SK-N-SH (cell line): ENCODE measurements around the gene ACVR1B. TPM values are rescaled to one million over a fixed set of nuclear protein-coding genes. Genes with fewer than 3 reads are reported as not detected.

ENCODE experiments used
- CTCF ChIA-PET: fragments of 300-600, 350-600 bp; formaldehyde crosslinking; extraction: SDS; loops from one replicate; lab custom pipeline; 2021; lab: Yijun Ruan, JAX
- POLR2A ChIA-PET: fragments of 350-600 bp; sonication (Branson Sonifier 250); formaldehyde crosslinking; extraction: SDS; loops from one replicate; lab custom pipeline; 2020; ENCODE audit warnings: antibody characterized with exemption, inconsistent platforms; lab: Yijun Ruan, JAX
- DNase-seq: peaks from one replicate; pipeline ENCODE4 v3.0.0; 2012
- H2AFZ ChIP-seq: fragments of 200-600 bp; sonication (generic); 2 replicates; pipeline ENCODE4 v1.8.1; 2016; ENCODE audit warnings: antibody characterized with exemption, mild to moderate bottlenecking, low read depth
- H3F3A ChIP-seq: fragments of 200-600 bp; sonication (generic); replicated peaks from 2 replicates; pipeline ENCODE3; 2016; ENCODE audit warnings: antibody characterized with exemption, mild to moderate bottlenecking; ENCODE audit not compliant: insufficient read depth
- H3K27ac ChIP-seq, 2 experiments: fragments of 200-500 bp in 1 of 2; fragments of 200-600 bp in 1 of 2; sonication (Bioruptor generic) in 1 of 2; sonication (generic), shearing (Covaris generic) in 1 of 2; 2 replicates each; pipeline versions ENCODE4 v1.5.1 to v1.6.1; 2014 to 2016; ENCODE audit warnings: low read depth in 2 of 2, inconsistent platforms in 1 of 2, low read length in 1 of 2, mild to moderate bottlenecking in 1 of 2, mixed read lengths in 1 of 2
- H3K27me3 ChIP-seq: fragments of 200-600 bp; sonication (generic), shearing (Covaris generic); 2 replicates; pipeline ENCODE4 v1.6.1; 2016; ENCODE audit warnings: mixed run types; ENCODE audit not compliant: insufficient read depth
- H3K36me3 ChIP-seq, 2 experiments: fragments of 200-500 bp in 1 of 2; fragments of 200-600 bp in 1 of 2; sonication (Bioruptor generic) in 1 of 2; sonication (generic) in 1 of 2; replicated peaks in 1 of 2; 2 replicates each; pipeline versions ENCODE3 to v1.5.1; 2014 to 2016; ENCODE audit warnings: low read length in 1 of 2, mild to moderate bottlenecking in 1 of 2; ENCODE audit not compliant: insufficient read depth in 2 of 2, control insufficient read depth in 1 of 2
- H3K4me1 ChIP-seq, 2 experiments: fragments of 200-500 bp in 1 of 2; fragments of 200-600 bp in 1 of 2; sonication (Bioruptor generic) in 1 of 2; sonication (generic), shearing (Covaris generic) in 1 of 2; 2 replicates each; pipeline versions ENCODE4 v1.5.1 to v1.6.1; 2014 to 2016; ENCODE audit warnings: low read depth in 1 of 2, low read length in 1 of 2, mixed run types in 1 of 2; ENCODE audit not compliant: insufficient read depth in 2 of 2, control insufficient read depth in 1 of 2
- H3K4me2 ChIP-seq: fragments of 200-600 bp; sonication (generic), shearing (Covaris generic); 2 replicates; pipeline ENCODE4 v1.6.1; 2017; ENCODE audit warnings: mixed run types
- H3K4me3 ChIP-seq, 2 experiments: fragments of 200-500 bp in 1 of 2; fragments of 200-600 bp in 1 of 2; sonication (Bioruptor generic) in 1 of 2; sonication (generic), shearing (Covaris generic) in 1 of 2; 2 replicates each; pipeline versions ENCODE4 v1.5.1 to v1.8.1; 2014 to 2016; ENCODE audit warnings: low read depth in 2 of 2, inconsistent platforms in 1 of 2, low read length in 1 of 2, mild to moderate bottlenecking in 1 of 2, mixed read lengths in 1 of 2, moderate library complexity in 1 of 2
- H3K79me2 ChIP-seq: fragments of 200-600 bp; sonication (generic); 2 replicates; pipeline ENCODE4 v1.8.1; 2017; ENCODE audit warnings: mild to moderate bottlenecking; ENCODE audit not compliant: insufficient read depth
- H3K9ac ChIP-seq: fragments of 200-600 bp; sonication (generic); 2 replicates; pipeline ENCODE4 v1.6.1; 2017; ENCODE audit warnings: mixed run types
- H3K9me2 ChIP-seq: fragments of 200-600 bp; sonication (generic); 2 replicates; pipeline ENCODE4 v1.6.1; 2017; ENCODE audit warnings: mixed run types
- H3K9me3 ChIP-seq: fragments of 200-600 bp; sonication (generic); 2 replicates; pipeline ENCODE4 v1.6.1; 2017; ENCODE audit warnings: mixed run types, mild to moderate bottlenecking, moderate library complexity
- H4K20me1 ChIP-seq: fragments of 200-600 bp; sonication (generic); 2 replicates; pipeline ENCODE4 v1.6.1; 2017; ENCODE audit warnings: mild to moderate bottlenecking, mixed run types; ENCODE audit not compliant: insufficient read depth
- ELF1 ChIP-seq: IDR thresholded peaks from 2 replicates; pipeline ENCODE4 v1.4.0; 2012
- FOSL2 ChIP-seq: IDR thresholded peaks from 2 replicates; pipeline ENCODE4 v1.4.0; 2012; ENCODE audit warnings: low read depth, mild to moderate bottlenecking, moderate library complexity, borderline replicate concordance
- NFIC ChIP-seq: IDR thresholded peaks from 2 replicates; pipeline ENCODE4 v1.4.0; 2012; ENCODE audit warnings: borderline replicate concordance
- RAD21 ChIP-seq: IDR thresholded peaks from 2 replicates; pipeline ENCODE4 v1.6.1; 2012; ENCODE audit warnings: mild to moderate bottlenecking, low read length
- RCOR1 ChIP-seq: fragments of 150-350 bp; IDR thresholded peaks from 2 replicates; pipeline ENCODE4 v1.6.1; 2017; ENCODE audit warnings: antibody characterized with exemption, low read length
- RXRA ChIP-seq: IDR thresholded peaks from 2 replicates; pipeline ENCODE4 v1.4.0; 2012; ENCODE audit warnings: low read depth, mild to moderate bottlenecking, borderline replicate concordance
- SMC3 ChIP-seq: IDR thresholded peaks from 2 replicates; pipeline ENCODE4 v1.6.1; 2012; ENCODE audit warnings: low read depth, low read length, improper control_type of control experiment
- TCF12 ChIP-seq: IDR thresholded peaks from 2 replicates; pipeline ENCODE4 v1.4.0; 2012
- TEAD4 ChIP-seq: IDR thresholded peaks from 2 replicates; pipeline ENCODE4 v1.4.0; 2012; ENCODE audit warnings: mild to moderate bottlenecking, borderline replicate concordance; ENCODE audit not compliant: insufficient read depth
- WGBS: methylation state at CpG from one replicate; pipeline ENCODE4 v1.1.6; 2017; ENCODE audit warnings: low lambda C conversion rate; 5-methylcytosine and 5-hydroxymethylcytosine counted together
- polyA plus RNA-seq, 3 experiments: library from polyadenylated mRNA; depleted of rRNA; stranded (reverse); fragments of >200 nt; gene quantifications; 2 replicates each; pipeline ENCODE4 v1.2.3, GENCODE V29; 2012
- TF ChIP-seq, protein P1 (sequence below): fragments of 150-350 bp; IDR thresholded peaks from 2 replicates; pipeline ENCODE4 v1.6.1; 2017; ENCODE audit warnings: antibody characterized with exemption, low read length, low read depth, borderline replicate concordance
- TF ChIP-seq, protein P2 (sequence below): IDR thresholded peaks from 2 replicates; pipeline ENCODE4 v1.4.0; 2012; ENCODE audit warnings: low read depth, borderline replicate concordance
- TF ChIP-seq, protein P3 (sequence below): fragments of 200-600 bp; sonication (generic); IDR thresholded peaks from 2 replicates; pipeline ENCODE4 v1.6.1; 2017; ENCODE audit warnings: antibody characterized with exemption, mild to moderate bottlenecking, moderate library complexity

The ACVR1B gene
- polyA plus RNA-seq, 1 of the 3 experiments (the other 2 are of a cell fraction) = 12.1 TPM

DNA sequence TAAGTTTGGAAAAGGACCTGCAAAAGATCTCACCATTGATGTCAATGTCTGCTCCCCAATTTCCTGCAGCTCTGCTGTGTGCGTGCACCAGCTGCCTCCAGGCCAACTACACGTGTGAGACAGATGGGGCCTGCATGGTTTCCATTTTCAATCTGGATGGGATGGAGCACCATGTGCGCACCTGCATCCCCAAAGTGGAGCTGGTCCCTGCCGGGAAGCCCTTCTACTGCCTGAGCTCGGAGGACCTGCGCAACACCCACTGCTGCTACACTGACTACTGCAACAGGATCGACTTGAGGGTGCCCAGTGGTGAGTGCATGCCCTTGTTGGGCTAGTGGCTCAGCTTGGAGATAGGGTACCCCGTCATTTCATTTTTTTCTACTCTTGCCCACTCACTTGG, 23.7 kb downstream of the ACVR1B start (continued):
- TF ChIP-seq, protein P1, sequence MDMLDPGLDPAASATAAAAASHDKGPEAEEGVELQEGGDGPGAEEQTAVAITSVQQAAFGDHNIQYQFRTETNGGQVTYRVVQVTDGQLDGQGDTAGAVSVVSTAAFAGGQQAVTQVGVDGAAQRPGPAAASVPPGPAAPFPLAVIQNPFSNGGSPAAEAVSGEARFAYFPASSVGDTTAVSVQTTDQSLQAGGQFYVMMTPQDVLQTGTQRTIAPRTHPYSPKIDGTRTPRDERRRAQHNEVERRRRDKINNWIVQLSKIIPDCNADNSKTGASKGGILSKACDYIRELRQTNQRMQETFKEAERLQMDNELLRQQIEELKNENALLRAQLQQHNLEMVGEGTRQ = no peak
- TF ChIP-seq TCF12 (no peak), RAD21 (no peak), FOSL2 (no peak), TEAD4 (no peak), RXRA (no peak), ELF1 (no peak)
- TF ChIP-seq, protein P2, sequence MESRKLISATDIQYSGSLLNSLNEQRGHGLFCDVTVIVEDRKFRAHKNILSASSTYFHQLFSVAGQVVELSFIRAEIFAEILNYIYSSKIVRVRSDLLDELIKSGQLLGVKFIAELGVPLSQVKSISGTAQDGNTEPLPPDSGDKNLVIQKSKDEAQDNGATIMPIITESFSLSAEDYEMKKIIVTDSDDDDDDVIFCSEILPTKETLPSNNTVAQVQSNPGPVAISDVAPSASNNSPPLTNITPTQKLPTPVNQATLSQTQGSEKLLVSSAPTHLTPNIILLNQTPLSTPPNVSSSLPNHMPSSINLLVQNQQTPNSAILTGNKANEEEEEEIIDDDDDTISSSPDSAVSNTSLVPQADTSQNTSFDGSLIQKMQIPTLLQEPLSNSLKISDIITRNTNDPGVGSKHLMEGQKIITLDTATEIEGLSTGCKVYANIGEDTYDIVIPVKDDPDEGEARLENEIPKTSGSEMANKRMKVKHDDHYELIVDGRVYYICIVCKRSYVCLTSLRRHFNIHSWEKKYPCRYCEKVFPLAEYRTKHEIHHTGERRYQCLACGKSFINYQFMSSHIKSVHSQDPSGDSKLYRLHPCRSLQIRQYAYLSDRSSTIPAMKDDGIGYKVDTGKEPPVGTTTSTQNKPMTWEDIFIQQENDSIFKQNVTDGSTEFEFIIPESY = no peak

DNA sequence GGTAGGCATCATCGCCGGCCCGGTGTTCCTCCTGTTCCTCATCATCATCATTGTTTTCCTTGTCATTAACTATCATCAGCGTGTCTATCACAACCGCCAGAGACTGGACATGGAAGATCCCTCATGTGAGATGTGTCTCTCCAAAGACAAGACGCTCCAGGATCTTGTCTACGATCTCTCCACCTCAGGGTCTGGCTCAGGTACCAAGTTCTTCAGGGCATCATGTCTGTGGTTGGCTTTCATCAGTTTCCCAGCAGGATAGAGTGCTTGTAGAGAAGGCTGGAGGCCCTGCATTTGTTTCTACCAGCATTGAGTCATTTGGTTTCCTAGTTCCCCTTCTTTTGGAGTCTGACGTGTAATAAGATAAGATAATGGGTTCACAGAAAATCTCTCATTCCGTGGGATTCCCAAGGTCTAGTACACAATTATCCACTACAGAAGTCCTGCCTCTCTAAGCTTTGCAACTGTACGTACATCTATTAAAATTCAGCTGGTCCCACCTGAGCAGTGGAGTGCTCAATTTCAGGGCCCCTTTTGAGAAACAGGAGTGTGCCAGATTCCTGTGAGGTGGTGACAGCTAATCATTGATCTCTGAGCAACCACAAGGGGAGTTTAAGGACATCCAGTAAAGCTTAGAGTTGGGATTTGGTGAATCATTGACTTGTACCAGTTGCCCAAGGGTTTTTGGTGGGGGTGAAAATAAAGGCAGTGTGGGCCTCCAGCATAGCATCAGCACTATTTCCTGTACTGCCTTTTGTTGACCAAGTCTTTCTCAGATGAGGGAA, 25.1 kb downstream of the ACVR1B start:
- no peak for DNase-seq
- CTCF ChIA-PET = interaction anchor here (0.7 to 5.6 kb wide), 11 partner anchors 14 to 87 kb away, joined by 3 to 63 read pairs (median 7); no protein-coding TSS in a partner anchor
- WGBS = 96% methylated on average over 10 of the region's 10 CpGs

More for the DNA sequence above, 25.1 kb downstream of the ACVR1B start:
- Histone ChIP-seq H3K4me3 (no peak overlapping the region), H3K4me2 (no peak overlapping the region), H3K79me2 (no peaks in the 10 kb centered on the region), H4K20me1 (peaks cover 7% of the 10 kb centered on the region), H2AFZ (no peak overlapping the region), H3F3A (peaks cover 8% of the 10 kb centered on the region), H3K9me3 (no peaks in the 10 kb centered on the region), H3K36me3 (peaks cover 0 to 33% of the 10 kb centered on the region in 2 experiments), H3K27ac (no peak overlapping the region), H3K9me2 (no peaks in the 10 kb centered on the region), H3K4me1 (peaks cover 23% of the 10 kb centered on the region in 2 experiments; a peak in 3 of 4 replicates), H3K27me3 (no peaks in the 10 kb centered on the region), H3K9ac (no peak overlapping the region)
- TF ChIP-seq, protein P2 = no peak
- TF ChIP-seq, protein P3, sequence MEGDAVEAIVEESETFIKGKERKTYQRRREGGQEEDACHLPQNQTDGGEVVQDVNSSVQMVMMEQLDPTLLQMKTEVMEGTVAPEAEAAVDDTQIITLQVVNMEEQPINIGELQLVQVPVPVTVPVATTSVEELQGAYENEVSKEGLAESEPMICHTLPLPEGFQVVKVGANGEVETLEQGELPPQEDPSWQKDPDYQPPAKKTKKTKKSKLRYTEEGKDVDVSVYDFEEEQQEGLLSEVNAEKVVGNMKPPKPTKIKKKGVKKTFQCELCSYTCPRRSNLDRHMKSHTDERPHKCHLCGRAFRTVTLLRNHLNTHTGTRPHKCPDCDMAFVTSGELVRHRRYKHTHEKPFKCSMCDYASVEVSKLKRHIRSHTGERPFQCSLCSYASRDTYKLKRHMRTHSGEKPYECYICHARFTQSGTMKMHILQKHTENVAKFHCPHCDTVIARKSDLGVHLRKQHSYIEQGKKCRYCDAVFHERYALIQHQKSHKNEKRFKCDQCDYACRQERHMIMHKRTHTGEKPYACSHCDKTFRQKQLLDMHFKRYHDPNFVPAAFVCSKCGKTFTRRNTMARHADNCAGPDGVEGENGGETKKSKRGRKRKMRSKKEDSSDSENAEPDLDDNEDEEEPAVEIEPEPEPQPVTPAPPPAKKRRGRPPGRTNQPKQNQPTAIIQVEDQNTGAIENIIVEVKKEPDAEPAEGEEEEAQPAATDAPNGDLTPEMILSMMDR = no peak
- TF ChIP-seq RCOR1 (no peak), NFIC (no peak), SMC3 (no peak)
- POLR2A ChIA-PET = no interaction called here
